Adrenal gland (tissue), 12 donors: ENCODE measurements around the gene NOP9. TPM values are rescaled to one million over a fixed set of nuclear protein-coding genes. Genes with fewer than 3 reads are reported as not detected.

Experiments
- DNase-seq, 7 donors: peaks; one replicate each; pipeline ENCODE4 v3.0.0-alpha.2; 2019 to 2020
- H3K27ac ChIP-seq, 5 donors: fragments of 200-600 bp; sonication (generic) in 4 of 5; 1 replicate in 3 of 5; 2 replicates in 2 of 5; pipeline versions ENCODE4 v1.5.1 to v1.8.0; 2016 to 2020; ENCODE audit warnings: mild to moderate bottlenecking in 1 of 5
- H3K27me3 ChIP-seq: fragments of 200-600 bp; 2 replicates; pipeline ENCODE4 v1.8.0; 2021
- H3K36me3 ChIP-seq, 2 donors: fragments of 200-600 bp; replicated peaks in 1 of 2; 1 replicate in 1 of 2; 2 replicates in 1 of 2; pipeline versions ENCODE4 v1.5.1 to v1.8.0; 2018 to 2022
- H3K4me1 ChIP-seq, 2 donors: fragments of 200-600 bp; replicated peaks in 1 of 2; 1 replicate in 1 of 2; 2 replicates in 1 of 2; pipeline versions ENCODE4 v1.5.1 to v1.8.0; 2018 to 2021
- H3K4me3 ChIP-seq, 4 donors: fragments of 200-600 bp; sonication (generic) in 3 of 4; one replicate each; pipeline ENCODE4 v1.5.1; 2016 to 2018
- H3K9me3 ChIP-seq, 3 donors: fragments of 200-600 bp; sonication (generic) in 1 of 3; replicated peaks in 1 of 3; 1 replicate in 2 of 3; 2 replicates in 1 of 3; pipeline versions ENCODE4 v1.5.1 to v1.8.0; 2016 to 2021
- CTCF ChIP-seq, 6 experiments: fragments of 450-650 bp in 4 of 6; fragments of 200-600 bp in 2 of 6; sonication (generic) in 1 of 6; IDR thresholded peaks; 1 replicate in 5 of 6; 2 replicates in 1 of 6; pipeline versions ENCODE4 v1.5.1 to v1.8.0; 2016 to 2021; ENCODE audit warnings: antibody characterized with exemption in 6 of 6, mild to moderate bottlenecking in 2 of 6, moderate library complexity in 1 of 6
- POLR2A ChIP-seq, 2 donors: fragments of 450-650 bp; IDR thresholded peaks; one replicate each; pipeline ENCODE4 v1.6.1; 2017; ENCODE audit warnings: antibody characterized with exemption in 2 of 2, mild to moderate bottlenecking in 2 of 2, moderate library complexity in 1 of 2
- WGBS, 4 donors: extraction: QIAGEN DNeasy Blood & Tissue Kit in 2 of 4; methylation state at CpG; one replicate each; pipeline versions ENCODE4 v1.1.5 to v1.1.7; 2013 to 2017; 5-methylcytosine and 5-hydroxymethylcytosine counted together
- intact Hi-C, 2 donors: fragments of 100-400 bp; cut with DNase I; formaldehyde crosslinking; loops; one replicate each; pipeline versions ENCODE4 v1.14.1 to v1.15.0; 2022 to 2023
- polyA plus RNA-seq, 3 donors: library from polyadenylated mRNA; stranded (reverse); fragments of 200-250 nt in 2 of 3; fragments of 350-450 nt in 1 of 3; fragmentation: Illumina TruSeq in 1 of 3; extraction: RNeasy Lipid Tissue Mini Kit (QIAGEN cat#74804) in 1 of 3; gene quantifications; one replicate each; pipeline ENCODE4 v1.2.3, GENCODE V29; 2013 to 2014
- total RNA-seq, 9 donors: library from RNA; depleted of rRNA in 4 of 9; stranded (reverse); fragments of >200 nt in 4 of 9; fragments of 120-200 nt in 1 of 9; fragmentation: NEBNext Ultra II Directional in 1 of 9; extraction: Animal tissue kit (Norgen Biotek cat#: 25700) in 1 of 9; gene quantifications; one replicate each; pipeline versions ENCODE4 v1.1.0 to v1.2.4, GENCODE V29; 2013 to 2023
- donor health status: healthy with polysubstance abuse.
- donor health status: Bipolar disorder and iron deficiency.
- donor health status: DM: yes; HTN: yes; CAD: no.
- donor health status: DM: no; HTN: no; CAD: no.
- donor health status: DM: no; HTN: no; CAD: no.
- donor health status: DM: yes; HTN: yes; CAD: no.

Gene NOP9
- total and polyA plus RNA-seq, 12 donors, result 9.1 to 28.2 (median 18.2) TPM

GRCh38 chr14:24281636-24282035 lies 18.0 kb upstream of the NOP9 start:
- no peak for DNase-seq
- TF ChIP-seq POLR2A (IDR thresholded peaks at IDR 0.05) (no peak), CTCF (IDR thresholded peaks at IDR 0.05) (no peak)
- H3K4me1 ChIP-seq, result peaks cover 0 to 5% of the 10 kb centered on the region in 2 donors
- intact Hi-C loops, result no loop called here
- no peak overlapping the region for H3K4me3 ChIP-seq
- no peaks in the 10 kb centered on the region for H3K36me3 ChIP-seq
- H3K27ac ChIP-seq, result peak overlapping the region in 2 of 5 donors; percentile 26 to 32
- WGBS, 4 donors, result 82 to 92% (median 86%) methylated on average over 6 to 7 of the region's 7 CpGs
- H3K27me3 ChIP-seq, result no peaks in the 10 kb centered on the region
- H3K9me3 ChIP-seq, result no peaks in the 10 kb centered on the region

- Histone ChIP-seq H3K9me3 (no peaks in the 10 kb centered on the region), H3K27me3 (no peaks in the 10 kb centered on the region), H3K4me1 (peaks cover 0 to 5% of the 10 kb centered on the region in 2 donors), H3K36me3 (no peaks in the 10 kb centered on the region), H3K27ac (no peak overlapping the region), H3K4me3 (no peak overlapping the region)
- 79 to 90% (median 86%) methylated on average over 3 of the region's 3 CpGs for WGBS, 4 donors
- DNase-seq, result no peak
- intact Hi-C loops, result no loop called here
- TF ChIP-seq POLR2A (IDR thresholded peaks at IDR 0.05), result no peak
- TF ChIP-seq CTCF (IDR thresholded peaks at IDR 0.05), result no peak
These were observed 16.9 kb upstream of the NOP9 start for GRCh38 chr14:24282736-24283135.

- Histone ChIP-seq H3K36me3 (no peaks in the 10 kb centered on the region), H3K4me3 (no peak overlapping the region), H3K9me3 (no peaks in the 10 kb centered on the region), H3K27me3 (no peaks in the 10 kb centered on the region), H3K4me1 (peaks cover 0 to 5% of the 10 kb centered on the region in 2 donors), H3K27ac (no peak overlapping the region)
- no peak for DNase-seq
- intact Hi-C loops, result no loop called here
- 90 to 99% (median 93%) methylated on average over 5 of the region's 5 CpGs for WGBS, 4 donors
- TF ChIP-seq POLR2A (IDR thresholded peaks at IDR 0.05) (no peak), CTCF (IDR thresholded peaks at IDR 0.05) (no peak)
These were observed 15.7 kb upstream of the NOP9 start for GRCh38 chr14:24283796-24284460.

- TF ChIP-seq POLR2A (IDR thresholded peaks at IDR 0.05) (no peak), CTCF (IDR thresholded peaks at IDR 0.05) (no peak)
These were observed 15.1 kb upstream of the NOP9 start for GRCh38 chr14:24284501-24285035.

More at GRCh38 chr14:24284501-24285035, 15.1 kb upstream of the NOP9 start:
- no peak overlapping the region for H3K27ac ChIP-seq
- 74 to 82% (median 80%) methylated on average over 9 to 11 of the region's 11 CpGs for WGBS, 4 donors
- no peaks in the 10 kb centered on the region for H3K27me3 ChIP-seq
- intact Hi-C loops, result no loop called here
- no peaks in the 10 kb centered on the region for H3K9me3 ChIP-seq
- H3K36me3 ChIP-seq, result peaks cover 0 to 2% of the 10 kb centered on the region in 2 donors
- DNase-seq, result no peak
- peaks cover 0 to 3% of the 10 kb centered on the region in 2 donors for H3K4me1 ChIP-seq
- no peak overlapping the region for H3K4me3 ChIP-seq
